Measurements from ENCODE around the gene PAQR9.

DNA sequence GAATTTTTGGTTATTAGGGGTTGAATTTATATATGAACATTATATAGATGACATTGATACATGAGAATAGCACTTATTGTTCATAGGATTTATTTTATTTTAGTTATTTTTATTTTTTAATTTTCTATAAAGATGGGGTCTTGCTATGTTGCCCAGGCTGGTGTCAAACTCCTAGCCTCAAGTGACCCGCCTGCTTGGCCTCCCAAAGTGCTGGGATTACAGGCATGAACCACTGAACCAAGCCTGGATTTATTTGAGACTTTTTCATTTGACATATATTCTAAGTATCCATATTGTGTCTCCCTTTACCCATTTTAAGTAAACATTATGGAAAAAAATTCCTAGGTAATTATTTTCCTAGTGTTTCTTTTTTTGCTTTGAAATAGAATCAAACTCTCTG, 12.5 kb downstream of the PAQR9 start:
- TF ChIP-seq, protein P1, sequence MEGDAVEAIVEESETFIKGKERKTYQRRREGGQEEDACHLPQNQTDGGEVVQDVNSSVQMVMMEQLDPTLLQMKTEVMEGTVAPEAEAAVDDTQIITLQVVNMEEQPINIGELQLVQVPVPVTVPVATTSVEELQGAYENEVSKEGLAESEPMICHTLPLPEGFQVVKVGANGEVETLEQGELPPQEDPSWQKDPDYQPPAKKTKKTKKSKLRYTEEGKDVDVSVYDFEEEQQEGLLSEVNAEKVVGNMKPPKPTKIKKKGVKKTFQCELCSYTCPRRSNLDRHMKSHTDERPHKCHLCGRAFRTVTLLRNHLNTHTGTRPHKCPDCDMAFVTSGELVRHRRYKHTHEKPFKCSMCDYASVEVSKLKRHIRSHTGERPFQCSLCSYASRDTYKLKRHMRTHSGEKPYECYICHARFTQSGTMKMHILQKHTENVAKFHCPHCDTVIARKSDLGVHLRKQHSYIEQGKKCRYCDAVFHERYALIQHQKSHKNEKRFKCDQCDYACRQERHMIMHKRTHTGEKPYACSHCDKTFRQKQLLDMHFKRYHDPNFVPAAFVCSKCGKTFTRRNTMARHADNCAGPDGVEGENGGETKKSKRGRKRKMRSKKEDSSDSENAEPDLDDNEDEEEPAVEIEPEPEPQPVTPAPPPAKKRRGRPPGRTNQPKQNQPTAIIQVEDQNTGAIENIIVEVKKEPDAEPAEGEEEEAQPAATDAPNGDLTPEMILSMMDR (IDR thresholded peaks at IDR 0.05) = no peak
- TF ChIP-seq EP300 (IDR thresholded peaks at IDR 0.05) (no peak), POLR2A (IDR thresholded peaks at IDR 0.05) (no peak), POLR2AphosphoS5 (IDR thresholded peaks at IDR 0.05) (no peak)

All from stomach (tissue), 4 donors.